H9 (cell line): ENCODE data around the gene PXDN. TPM values are rescaled to one million over a fixed set of nuclear protein-coding genes. Genes with fewer than 3 reads are reported as not detected.

Experiments used
- DNase-seq: peaks from one replicate; pipeline ENCODE4 v3.0.0-alpha.2; 2017
- H2AFZ ChIP-seq: one replicate; pipeline ENCODE4 v1.6.1; 2013; ENCODE audit warnings: mild to moderate bottlenecking, low read length, control low read depth, moderate library complexity
- H2AK5ac ChIP-seq: 2 replicates; pipeline ENCODE4 v1.6.1; 2013; ENCODE audit warnings: low read length, control low read depth, mixed read lengths; ENCODE audit not compliant: insufficient read length
- H2BK120ac ChIP-seq: one replicate; pipeline ENCODE4 v1.6.1; 2013; ENCODE audit warnings: low read depth, mild to moderate bottlenecking, low read length, control low read depth, inconsistent platforms; ENCODE audit not compliant: poor library complexity, severe bottlenecking
- H2BK12ac ChIP-seq: 2 replicates; pipeline ENCODE4 v1.6.1; 2013; ENCODE audit warnings: low read length, control low read depth, mixed read lengths, low read depth; ENCODE audit not compliant: insufficient read length
- H2BK15ac ChIP-seq: 2 replicates; pipeline ENCODE4 v1.6.1; 2013; ENCODE audit warnings: low read depth, low read length, control low read depth
- H2BK20ac ChIP-seq: one replicate; pipeline ENCODE4 v1.6.1; 2013; ENCODE audit warnings: low read depth, mild to moderate bottlenecking, low read length, control low read depth, inconsistent platforms; ENCODE audit not compliant: poor library complexity, severe bottlenecking
- H2BK5ac ChIP-seq: 2 replicates; pipeline ENCODE4 v1.6.1; 2013; ENCODE audit warnings: low read length, control low read depth, mixed read lengths; ENCODE audit not compliant: insufficient read length
- H3K14ac ChIP-seq: 2 replicates; pipeline ENCODE4 v1.6.1; 2013; ENCODE audit warnings: low read length, control low read depth; ENCODE audit not compliant: insufficient read depth
- H3K18ac ChIP-seq: 2 replicates; pipeline ENCODE4 v1.6.1; 2013; ENCODE audit warnings: low read depth, mild to moderate bottlenecking, mixed read lengths, low read length, control low read depth; ENCODE audit not compliant: insufficient read length
- H3K23ac ChIP-seq: 2 replicates; pipeline ENCODE4 v1.6.1; 2013; ENCODE audit warnings: low read length, control low read depth, mixed read lengths, low read depth; ENCODE audit not compliant: insufficient read length
- H3K23me2 ChIP-seq: 2 replicates; pipeline ENCODE4 v1.6.1; 2013; ENCODE audit warnings: low read depth, mild to moderate bottlenecking, mixed read lengths, low read length, control low read depth; ENCODE audit not compliant: insufficient read length, poor library complexity, severe bottlenecking
- H3K27ac ChIP-seq: 2 replicates; pipeline ENCODE4 v1.5.1; 2013; ENCODE audit warnings: low read length, control low read depth, mixed read lengths, low read depth; ENCODE audit not compliant: insufficient read length
- H3K27me3 ChIP-seq: 2 replicates; pipeline ENCODE4 v1.6.1; 2013; ENCODE audit warnings: low read length, control low read depth, inconsistent platforms; ENCODE audit not compliant: insufficient read depth
- H3K4ac ChIP-seq: 2 replicates; pipeline ENCODE4 v1.6.1; 2013; ENCODE audit warnings: low read depth, mild to moderate bottlenecking, control low read depth, inconsistent platforms, low read length, moderate library complexity
- H3K4me1 ChIP-seq: 2 replicates; pipeline ENCODE4 v1.6.1; 2013; ENCODE audit warnings: low read length, control low read depth, inconsistent platforms; ENCODE audit not compliant: insufficient read depth
- H3K4me2 ChIP-seq: 2 replicates; pipeline ENCODE4 v1.6.1; 2013; ENCODE audit warnings: low read length, control low read depth, mixed read lengths; ENCODE audit not compliant: insufficient read length, insufficient read depth
- H3K56ac ChIP-seq: 2 replicates; pipeline ENCODE4 v1.6.1; 2013; ENCODE audit warnings: low read depth, mild to moderate bottlenecking, mixed read lengths, low read length, control low read depth; ENCODE audit not compliant: insufficient read length
- H3K79me1 ChIP-seq: 2 replicates; pipeline ENCODE4 v1.6.1; 2013; ENCODE audit warnings: low read depth, mild to moderate bottlenecking, moderate library complexity, low read length, control low read depth, inconsistent platforms; ENCODE audit not compliant: insufficient read depth, poor library complexity, severe bottlenecking
- H3K79me2 ChIP-seq: 2 replicates; pipeline ENCODE4 v1.6.1; 2013; ENCODE audit warnings: low read length, control low read depth, inconsistent platforms; ENCODE audit not compliant: insufficient read depth
- H3K9ac ChIP-seq: 2 replicates; pipeline ENCODE4 v1.6.1; 2013; ENCODE audit warnings: low read length, control low read depth, mixed read lengths; ENCODE audit not compliant: insufficient read length; ENCODE audit errors: extremely low read depth
- H3K9me3 ChIP-seq: one replicate; pipeline ENCODE4 v1.6.1; 2013; ENCODE audit warnings: low read depth, low read length, inconsistent platforms; ENCODE audit not compliant: control insufficient read depth
- H3T11ph ChIP-seq: one replicate; pipeline ENCODE4 v1.6.1; 2013; ENCODE audit warnings: mild to moderate bottlenecking, low read length, control low read depth, inconsistent platforms
- H4K20me1 ChIP-seq: one replicate; pipeline ENCODE4 v1.6.1; 2013; ENCODE audit not compliant: control insufficient read depth, insufficient read length, insufficient read depth
- H4K5ac ChIP-seq: 2 replicates; pipeline ENCODE4 v1.6.1; 2013; ENCODE audit warnings: low read depth, mild to moderate bottlenecking, mixed read lengths, low read length, control low read depth; ENCODE audit not compliant: insufficient read length
- H4K8ac ChIP-seq: replicated peaks from 2 replicates; pipeline ENCODE4 v1.6.1; 2013; ENCODE audit warnings: low read length, control low read depth, mixed read lengths, low read depth; ENCODE audit not compliant: insufficient read length
- H4K91ac ChIP-seq: 2 replicates; pipeline ENCODE4 v1.6.1; 2013; ENCODE audit warnings: low read depth, mild to moderate bottlenecking, moderate library complexity, mixed read lengths, low read length, control low read depth; ENCODE audit not compliant: insufficient read length
- H3K27ac Mint-ChIP-seq, 3 experiments: 2 replicates in 2 of 3; 3 replicates in 1 of 3; pipeline ENCODE4 v1.8.0; 2020 to 2021; ENCODE audit warnings: mixed read lengths in 3 of 3, mild to moderate bottlenecking in 1 of 3, moderate library complexity in 1 of 3
- H3K27me3 Mint-ChIP-seq: 2 replicates; pipeline ENCODE4 v1.8.0; 2021; ENCODE audit warnings: low read depth, mild to moderate bottlenecking, moderate library complexity, mixed read lengths
- H3K36me3 Mint-ChIP-seq, 3 experiments: 2 replicates in 2 of 3; 3 replicates in 1 of 3; pipeline ENCODE4 v1.8.0; 2020 to 2021; ENCODE audit warnings: low read depth in 3 of 3, mixed read lengths in 3 of 3; ENCODE audit not compliant: insufficient read depth in 1 of 3
- H3K4me1 Mint-ChIP-seq, 2 experiments: 2 replicates each; pipeline ENCODE4 v1.8.0; 2020; ENCODE audit warnings: mixed read lengths in 2 of 2
- H3K4me3 Mint-ChIP-seq, 2 experiments: 2 replicates in 1 of 2; 3 replicates in 1 of 2; pipeline ENCODE4 v1.8.0; 2020 to 2021; ENCODE audit warnings: mild to moderate bottlenecking in 2 of 2, mixed read lengths in 2 of 2, moderate library complexity in 1 of 2
- H3K9me3 Mint-ChIP-seq, 2 experiments: 2 replicates in 1 of 2; 3 replicates in 1 of 2; pipeline ENCODE4 v1.8.0; 2020; ENCODE audit warnings: mild to moderate bottlenecking in 2 of 2, mixed read lengths in 2 of 2, moderate library complexity in 1 of 2
- WGBS: extraction: QIAGEN DNeasy Blood & Tissue Kit; methylation state at CpG from one replicate; pipeline ENCODE4 v1.1.7; 2013; ENCODE audit warnings: missing lambda C conversion rate, low lambda C conversion rate, mixed read lengths; ENCODE audit not compliant: insufficient read length; ENCODE audit errors: extremely low coverage; 5-methylcytosine and 5-hydroxymethylcytosine counted together
- total RNA-seq: library from RNA; stranded (reverse); gene quantifications from 2 replicates; pipeline ENCODE4 v1.2.1, GENCODE V29; 2021
- TF ChIP-seq, protein P1 (sequence below): fragments of 200-600 bp; sonication (generic); conservative IDR thresholded peaks from 3 replicates; pipeline ENCODE4 v1.8.0; 2021; ENCODE audit warnings: antibody characterized with exemption, mild to moderate bottlenecking

The PXDN gene
- total RNA-seq, 1 experiment from 2014 or later: 146 TPM

DNA sequence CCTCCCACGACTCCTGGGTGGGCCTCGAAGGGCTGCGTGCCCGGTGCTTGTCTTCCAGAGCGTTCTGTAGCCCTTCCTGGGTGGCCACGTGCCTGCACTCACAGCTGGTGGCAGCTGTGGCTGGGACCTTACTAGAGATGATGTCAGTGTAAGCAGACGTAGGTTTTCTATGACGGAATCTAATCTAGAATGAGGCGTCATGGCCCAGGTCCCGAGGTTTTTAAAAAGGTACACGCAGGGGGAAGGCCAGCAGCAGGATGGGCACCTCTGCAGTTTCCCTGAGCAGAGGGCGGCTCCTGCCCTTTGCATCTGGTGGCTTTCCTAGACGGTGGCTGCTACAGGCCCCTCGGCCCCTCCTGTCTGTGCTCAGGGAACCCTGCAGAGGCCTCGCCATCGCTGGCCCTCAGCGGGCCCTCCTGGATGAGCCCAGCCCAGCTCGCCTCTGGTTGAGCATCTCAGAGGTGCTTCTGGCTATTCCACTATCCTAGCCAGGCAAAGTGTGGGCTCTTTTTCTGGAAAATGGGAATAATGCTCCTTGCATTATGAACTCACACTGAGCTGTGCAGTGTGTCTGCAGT, 49.6 kb upstream of the PXDN start:
- Histone ChIP-seq H3K18ac (no peak overlapping the region), H3K14ac (no peak overlapping the region), H3K79me2 (no peaks in the 10 kb centered on the region), H4K91ac (no peak overlapping the region), H3K23me2 (no peaks in the 10 kb centered on the region), H3K27me3 (no peaks in the 10 kb centered on the region), H2AFZ (no peak overlapping the region), H2BK20ac (no peak overlapping the region), H3K4ac (no peak overlapping the region), H3K9ac (no peak overlapping the region), H3K56ac (no peak overlapping the region), H3K4me2 (no peak overlapping the region), H2BK12ac (no peak overlapping the region), H3K79me1 (no peaks in the 10 kb centered on the region), H4K20me1 (no peaks in the 10 kb centered on the region), H3K9me3 (no peaks in the 10 kb centered on the region), H2BK5ac (no peak overlapping the region), H3K23ac (no peak overlapping the region), H3T11ph (no peak overlapping the region), H4K5ac (no peak overlapping the region), H3K27ac (no peak overlapping the region), H2AK5ac (no peak overlapping the region), H4K8ac (no peak overlapping the region), H2BK15ac (no peak overlapping the region), H2BK120ac (no peak overlapping the region), H3K4me1 (no peaks in the 10 kb centered on the region)
- peaks cover 2 to 6% of the 10 kb centered on the region in 2 experiments; a peak in 3 of 4 replicates for H3K4me1 Mint-ChIP-seq
- H3K36me3 Mint-ChIP-seq: no peaks in the 10 kb centered on the region
- no peak overlapping the region for H3K4me3 Mint-ChIP-seq
- H3K9me3 Mint-ChIP-seq: no peaks in the 10 kb centered on the region
- no CpG with 5 or more reads among the region's 18 CpGs for WGBS
- no peaks in the 10 kb centered on the region; the same call in none of the 2 replicates for H3K27me3 Mint-ChIP-seq
- no peak overlapping the region for H3K27ac Mint-ChIP-seq
- DNase-seq: no peak
- TF ChIP-seq, protein P1, sequence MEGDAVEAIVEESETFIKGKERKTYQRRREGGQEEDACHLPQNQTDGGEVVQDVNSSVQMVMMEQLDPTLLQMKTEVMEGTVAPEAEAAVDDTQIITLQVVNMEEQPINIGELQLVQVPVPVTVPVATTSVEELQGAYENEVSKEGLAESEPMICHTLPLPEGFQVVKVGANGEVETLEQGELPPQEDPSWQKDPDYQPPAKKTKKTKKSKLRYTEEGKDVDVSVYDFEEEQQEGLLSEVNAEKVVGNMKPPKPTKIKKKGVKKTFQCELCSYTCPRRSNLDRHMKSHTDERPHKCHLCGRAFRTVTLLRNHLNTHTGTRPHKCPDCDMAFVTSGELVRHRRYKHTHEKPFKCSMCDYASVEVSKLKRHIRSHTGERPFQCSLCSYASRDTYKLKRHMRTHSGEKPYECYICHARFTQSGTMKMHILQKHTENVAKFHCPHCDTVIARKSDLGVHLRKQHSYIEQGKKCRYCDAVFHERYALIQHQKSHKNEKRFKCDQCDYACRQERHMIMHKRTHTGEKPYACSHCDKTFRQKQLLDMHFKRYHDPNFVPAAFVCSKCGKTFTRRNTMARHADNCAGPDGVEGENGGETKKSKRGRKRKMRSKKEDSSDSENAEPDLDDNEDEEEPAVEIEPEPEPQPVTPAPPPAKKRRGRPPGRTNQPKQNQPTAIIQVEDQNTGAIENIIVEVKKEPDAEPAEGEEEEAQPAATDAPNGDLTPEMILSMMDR: no peak
